ENCODE results near the gene PIN1. TPM values are rescaled to one million over a fixed set of nuclear protein-coding genes. Genes with fewer than 3 reads are reported as not detected.
A peak's percentile ranks its signal among the peaks of the same experiment; 100 is the strongest.

PIN1 gene
- total and polyA plus RNA-seq, 10 of the 15 experiments (the other 5 are each of a cell fraction or from before 2014, with no cell fraction given): 2.4 to 209 (median 71.5) TPM

- TF ChIP-seq NR2F1 (conservative IDR thresholded peaks at IDR 0.05) (no peak), E4F1 (IDR thresholded peaks at IDR 0.05; ENCODE audit: borderline replicate concordance, partially characterized antibody) (peak; percentile 60), PAX8 (IDR thresholded peaks at IDR 0.05) (no peak), ZBED1 (IDR thresholded peaks at IDR 0.05; ENCODE audit: borderline replicate concordance) (no peak), CTCF (IDR thresholded peaks at IDR 0.05 in 2 of 3, conservative IDR thresholded peaks at IDR 0.05 in 1 of 3; ENCODE audit: control insufficient read depth in 2 of 3, extremely low read depth in 1 of 3, insufficient read depth in 1 of 3, low read depth in 3 of 3, low read length in 3 of 3) (peak; percentile 31 to 56 (median 38); a peak in 3 of 6 replicates), ZNF207 (IDR thresholded peaks at IDR 0.05; ENCODE audit: borderline replicate concordance) (peak; percentile 72), RELB (IDR thresholded peaks at IDR 0.05; ENCODE audit: low read depth) (no peak), FOXM1 (IDR thresholded peaks at IDR 0.05; ENCODE audit: low read depth, low read length) (no peak), RAD51 (IDR thresholded peaks at IDR 0.05) (no peak), FOXK2 (IDR thresholded peaks at IDR 0.05) (no peak), NR2C1 (IDR thresholded peaks at IDR 0.05) (no peak; the same call in 1 of the 2 replicates), YY1 (IDR thresholded peaks at IDR 0.05; ENCODE audit: low read depth, low read length) (peak; percentile 95), ASH2L (IDR thresholded peaks at IDR 0.05; ENCODE audit: borderline replicate concordance, low read depth) (no peak), EZH2 (IDR thresholded peaks at IDR 0.05; ENCODE audit: borderline replicate concordance, control insufficient read depth, low read depth, low read length) (no peak), POLR2AphosphoS2 (IDR thresholded peaks at IDR 0.05; ENCODE audit: low read depth, low read length) (no peak; the same call in 1 of the 2 replicates), ZZZ3 (IDR thresholded peaks at IDR 0.05; ENCODE audit: control insufficient read depth, insufficient read length, low read depth) (no peak), STAT1 (conservative IDR thresholded peaks at IDR 0.05) (0 out of 2 replicates have a peak, but pooled peaks have one; percentile 19), ZBTB40 (IDR thresholded peaks at IDR 0.05; ENCODE audit: borderline replicate concordance) (peak; percentile 86), CHD2 (IDR thresholded peaks at IDR 0.05; ENCODE audit: borderline replicate concordance, low read depth, low read length) (peak; percentile 94), HDAC6 (IDR thresholded peaks at IDR 0.05; ENCODE audit: unreplicated experiment) (no peak)
Observed at GRCh38 chr19:9834726-9835506, at the start of gene PIN1 (continued).
